ENCODE measurements around the gene SERPINF2. TPM values are rescaled to one million over a fixed set of nuclear protein-coding genes. Genes with fewer than 3 reads are reported as not detected.

SERPINF2 gene
- polyA plus RNA-seq, 1 donor from 2014 or later: not detected

GRCh38 chr17:1766382-1767135 lies 23.9 kb downstream of the SERPINF2 start:
- H2AFZ ChIP-seq (ENCODE audit: low read depth, low read length): no peak overlapping the region
- H3K9ac ChIP-seq (ENCODE audit: low read length): no peak overlapping the region
- H3K4me2 ChIP-seq (ENCODE audit: low read length): no peak overlapping the region
- H3K9me3 ChIP-seq (ENCODE audit: low read length): no peaks in the 10 kb centered on the region
- H3K27me3 ChIP-seq (ENCODE audit: insufficient read depth, low read depth, low read length): no peaks in the 10 kb centered on the region
- H4K20me1 ChIP-seq (ENCODE audit: insufficient read depth): no peaks in the 10 kb centered on the region
- H3K36me3 ChIP-seq (ENCODE audit: insufficient read depth, low read length): no peaks in the 10 kb centered on the region
- no peak for TF ChIP-seq SMC3 (conservative IDR thresholded peaks at IDR 0.05; ENCODE audit: poor library complexity)
- TF ChIP-seq MXI1 (conservative IDR thresholded peaks at IDR 0.05; ENCODE audit: poor library complexity, severe bottlenecking): no peak
- no peaks in the 10 kb centered on the region for H3K9me2 ChIP-seq (ENCODE audit: insufficient read depth, low read length)
- no peaks in the 10 kb centered on the region for H3K79me2 ChIP-seq (replicated peaks; ENCODE audit: insufficient read depth, low read length)
- H3K27ac ChIP-seq (ENCODE audit: low read length): no peak overlapping the region
- no peaks in the 10 kb centered on the region for H3F3A ChIP-seq (ENCODE audit: insufficient read depth, low read length, poor library complexity, severe bottlenecking)
- no peak overlapping the region for H3K4me3 ChIP-seq (ENCODE audit: low read length)

- Histone ChIP-seq H4K20me1 (ENCODE audit: insufficient read depth) (no peaks in the 10 kb centered on the region), H3K9me2 (ENCODE audit: insufficient read depth, low read length) (no peaks in the 10 kb centered on the region), H3K27me3 (ENCODE audit: insufficient read depth, low read depth, low read length) (no peaks in the 10 kb centered on the region), H3F3A (ENCODE audit: insufficient read depth, low read length, poor library complexity, severe bottlenecking) (no peaks in the 10 kb centered on the region), H2AFZ (ENCODE audit: low read depth, low read length) (no peak overlapping the region), H3K4me3 (ENCODE audit: low read length) (no peak overlapping the region), H3K9ac (ENCODE audit: low read length) (no peak overlapping the region), H3K9me3 (ENCODE audit: low read length) (no peaks in the 10 kb centered on the region), H3K4me2 (ENCODE audit: low read length) (no peak overlapping the region), H3K27ac (ENCODE audit: low read length) (no peak overlapping the region), H3K36me3 (ENCODE audit: insufficient read depth, low read length) (no peaks in the 10 kb centered on the region), H3K79me2 (replicated peaks; ENCODE audit: insufficient read depth, low read length) (no peaks in the 10 kb centered on the region)
- TF ChIP-seq CTCF (IDR thresholded peaks at IDR 0.05; ENCODE audit: poor library complexity, severe bottlenecking) (no peak), RAD21 (conservative IDR thresholded peaks at IDR 0.05) (no peak), TAF1 (IDR thresholded peaks at IDR 0.05; ENCODE audit: low read depth) (no peak), MXI1 (conservative IDR thresholded peaks at IDR 0.05; ENCODE audit: poor library complexity, severe bottlenecking) (no peak), REST (IDR thresholded peaks at IDR 0.05; ENCODE audit: borderline replicate concordance) (no peak), EZH2 (IDR thresholded peaks at IDR 0.05; ENCODE audit: borderline replicate concordance, insufficient read depth, low read length, poor library complexity, severe bottlenecking) (no peak), SMC3 (conservative IDR thresholded peaks at IDR 0.05; ENCODE audit: poor library complexity) (no peak), POLR2AphosphoS5 (IDR thresholded peaks at IDR 0.05) (no peak), EP300 (conservative IDR thresholded peaks at IDR 0.05; ENCODE audit: poor library complexity, severe bottlenecking) (no peak)
These were observed 24.7 kb downstream of the SERPINF2 start for GRCh38 chr17:1767358-1767757.

All from neural cell (in vitro differentiated cells).